AG09309 (cell line): ENCODE results near the gene SH3PXD2A.

ENCODE experiments used
- DNase-seq: peaks from one replicate; pipeline ENCODE4 v3.0.0-alpha.2; 2010; ENCODE audit warnings: low read depth
- H3K4me3 ChIP-seq: 2 replicates; pipeline ENCODE4 v1.5.1; 2011; ENCODE audit warnings: mild to moderate bottlenecking, low read depth, low read length, moderate library complexity; ENCODE audit not compliant: control insufficient read depth
- TF ChIP-seq, protein P1 (sequence below): IDR thresholded peaks from 2 replicates; pipeline ENCODE4 v1.5.1; 2011; ENCODE audit warnings: mild to moderate bottlenecking, low read depth, low read length, inconsistent platforms; ENCODE audit not compliant: insufficient read depth, control insufficient read depth; ENCODE audit errors: missing control alignments

The SH3PXD2A gene

DNA sequence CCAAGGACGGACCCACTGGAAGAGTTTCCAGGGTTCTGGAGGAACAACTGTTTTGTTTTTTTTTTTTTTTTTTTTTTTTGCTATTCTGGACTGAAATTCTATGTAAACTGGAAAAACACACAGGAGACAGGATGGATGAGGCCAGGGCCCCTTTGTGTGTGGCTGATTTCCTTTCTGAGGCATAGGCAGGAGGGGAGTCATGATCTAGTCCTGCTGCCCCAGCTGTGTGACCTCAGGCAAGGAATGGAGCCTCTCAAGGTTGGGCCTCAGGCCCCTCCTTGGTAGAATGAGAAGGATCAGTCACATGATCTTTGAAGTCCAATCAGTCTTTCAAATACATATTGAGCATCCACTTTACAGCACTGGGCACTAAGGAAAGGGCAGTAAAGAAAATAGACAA is 87.6 kb downstream of the SH3PXD2A start:
- no peak for DNase-seq
- no peak overlapping the region for H3K4me3 ChIP-seq
- TF ChIP-seq, protein P1, sequence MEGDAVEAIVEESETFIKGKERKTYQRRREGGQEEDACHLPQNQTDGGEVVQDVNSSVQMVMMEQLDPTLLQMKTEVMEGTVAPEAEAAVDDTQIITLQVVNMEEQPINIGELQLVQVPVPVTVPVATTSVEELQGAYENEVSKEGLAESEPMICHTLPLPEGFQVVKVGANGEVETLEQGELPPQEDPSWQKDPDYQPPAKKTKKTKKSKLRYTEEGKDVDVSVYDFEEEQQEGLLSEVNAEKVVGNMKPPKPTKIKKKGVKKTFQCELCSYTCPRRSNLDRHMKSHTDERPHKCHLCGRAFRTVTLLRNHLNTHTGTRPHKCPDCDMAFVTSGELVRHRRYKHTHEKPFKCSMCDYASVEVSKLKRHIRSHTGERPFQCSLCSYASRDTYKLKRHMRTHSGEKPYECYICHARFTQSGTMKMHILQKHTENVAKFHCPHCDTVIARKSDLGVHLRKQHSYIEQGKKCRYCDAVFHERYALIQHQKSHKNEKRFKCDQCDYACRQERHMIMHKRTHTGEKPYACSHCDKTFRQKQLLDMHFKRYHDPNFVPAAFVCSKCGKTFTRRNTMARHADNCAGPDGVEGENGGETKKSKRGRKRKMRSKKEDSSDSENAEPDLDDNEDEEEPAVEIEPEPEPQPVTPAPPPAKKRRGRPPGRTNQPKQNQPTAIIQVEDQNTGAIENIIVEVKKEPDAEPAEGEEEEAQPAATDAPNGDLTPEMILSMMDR: no peak

DNA sequence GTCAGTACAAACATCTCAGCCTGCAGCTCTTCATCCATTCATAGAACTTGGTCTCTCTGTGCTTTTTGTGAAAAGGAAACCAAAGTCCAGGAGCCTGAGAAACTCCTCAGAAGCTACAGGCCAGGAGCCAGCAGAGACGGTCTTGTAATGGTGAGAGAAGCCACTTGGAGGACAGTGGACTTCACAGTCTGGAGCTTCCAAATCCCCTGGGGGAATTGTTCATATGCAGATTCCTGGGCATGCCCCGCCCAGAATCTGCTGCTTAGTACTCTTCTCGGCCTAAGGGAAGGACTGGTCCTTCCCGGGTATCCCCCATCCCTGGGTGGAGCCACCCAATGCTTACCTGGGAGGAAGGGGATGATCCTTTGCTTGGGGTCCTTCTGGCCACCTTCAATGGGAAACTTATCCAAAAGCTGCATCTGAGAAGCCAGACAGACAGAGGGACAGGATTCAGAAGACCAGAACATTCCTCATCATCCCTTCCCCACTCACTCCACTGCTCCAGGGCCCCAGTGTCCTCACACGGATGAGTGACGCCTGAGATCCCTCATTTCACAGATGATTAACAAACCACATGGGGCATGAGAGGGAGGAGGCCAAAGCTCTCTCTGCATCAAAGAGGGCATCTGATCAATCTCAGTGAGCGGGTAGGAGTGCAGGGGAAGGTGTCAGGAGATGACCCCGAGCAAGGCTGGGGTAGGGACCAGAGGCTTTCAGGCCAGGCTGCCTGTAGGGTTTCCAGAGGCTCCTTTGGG is 88.4 kb downstream of the SH3PXD2A start:
- H3K4me3 ChIP-seq: no peak overlapping the region
- DNase-seq: no peak
- TF ChIP-seq, protein P1: no peak

DNA sequence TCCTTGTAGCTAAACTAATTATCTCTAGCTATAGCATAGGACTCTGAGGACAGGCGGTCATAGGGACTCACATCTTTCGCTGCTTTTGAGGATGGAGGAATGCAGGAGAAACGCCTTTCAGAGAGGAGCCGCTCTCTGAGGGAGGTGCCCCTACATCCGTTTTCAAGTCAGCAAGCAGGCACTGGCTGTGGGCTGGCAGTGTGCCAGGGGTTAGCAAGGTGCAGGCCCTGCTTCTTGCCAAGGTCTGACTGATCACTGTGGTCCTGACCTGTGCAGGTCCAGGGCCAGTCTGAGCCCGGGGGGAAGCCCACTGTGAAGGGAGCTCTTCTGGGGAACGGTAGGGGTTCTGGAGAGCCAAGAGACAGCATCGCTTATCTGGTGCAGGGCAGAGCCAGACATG is 89.4 kb downstream of the SH3PXD2A start:
- no peak for DNase-seq
- TF ChIP-seq, protein P1: no peak
- no peak overlapping the region for H3K4me3 ChIP-seq

DNA sequence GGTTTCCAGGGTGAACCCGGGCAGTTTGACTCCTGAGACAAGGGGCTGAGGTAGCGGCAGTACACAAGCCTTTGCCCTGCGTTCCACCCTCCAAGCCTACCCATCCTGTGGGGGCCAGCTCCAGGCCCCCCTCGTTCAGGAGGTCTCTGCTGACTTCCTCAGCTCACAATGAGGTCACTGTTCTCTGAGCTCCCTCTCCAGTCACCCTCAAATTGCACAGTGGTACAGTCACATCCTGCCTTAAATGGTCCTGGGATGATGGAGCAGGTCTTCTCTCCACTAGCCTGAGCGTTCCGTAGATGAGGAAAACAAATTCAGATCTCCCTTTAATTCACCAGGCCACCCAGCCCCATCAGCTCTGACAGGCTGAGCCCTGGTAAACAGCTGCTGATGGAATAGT is 90.2 kb downstream of the SH3PXD2A start:
- TF ChIP-seq, protein P1: no peak
- no peak overlapping the region for H3K4me3 ChIP-seq
- DNase-seq: no peak

DNA sequence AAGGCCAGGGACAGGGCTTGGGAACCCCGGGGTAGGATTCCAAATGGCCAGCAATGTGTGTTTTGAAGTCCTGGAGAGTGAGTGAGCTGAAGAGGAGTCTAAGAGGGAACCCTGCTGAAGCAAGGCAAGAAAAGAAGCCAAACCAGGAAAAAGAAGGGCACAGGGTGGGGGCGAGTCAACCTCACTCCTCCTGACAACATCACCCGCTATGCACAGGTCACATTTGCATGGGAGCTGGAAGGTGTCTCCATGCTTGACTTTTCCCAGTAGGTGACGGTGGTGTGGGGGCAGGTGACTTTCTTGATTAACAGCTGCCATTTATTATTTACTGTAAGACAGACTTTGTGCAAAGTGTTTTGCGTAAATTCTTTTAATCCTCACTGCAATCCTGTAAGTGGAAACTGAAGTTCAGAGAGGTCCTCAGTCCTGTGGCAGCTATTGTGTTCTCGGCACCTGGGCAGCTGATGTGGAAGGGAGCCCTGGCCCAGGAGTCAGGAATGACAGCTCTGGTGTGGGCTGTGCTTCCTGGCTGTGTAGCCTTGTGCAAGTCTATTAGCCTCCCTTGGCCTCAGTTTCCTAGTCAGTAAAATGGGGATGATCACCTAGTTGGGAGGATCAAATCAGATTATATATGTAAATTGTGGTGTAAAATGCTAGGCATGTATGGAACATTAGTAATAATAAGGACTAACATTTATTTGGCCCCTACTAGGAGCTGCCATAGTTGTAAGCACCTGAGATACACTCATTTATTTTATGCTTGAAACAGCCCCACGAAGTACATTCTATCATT is 90.9 kb downstream of the SH3PXD2A start:
- DNase-seq: no peak
- H3K4me3 ChIP-seq: no peak overlapping the region
- TF ChIP-seq, protein P1: no peak

DNA sequence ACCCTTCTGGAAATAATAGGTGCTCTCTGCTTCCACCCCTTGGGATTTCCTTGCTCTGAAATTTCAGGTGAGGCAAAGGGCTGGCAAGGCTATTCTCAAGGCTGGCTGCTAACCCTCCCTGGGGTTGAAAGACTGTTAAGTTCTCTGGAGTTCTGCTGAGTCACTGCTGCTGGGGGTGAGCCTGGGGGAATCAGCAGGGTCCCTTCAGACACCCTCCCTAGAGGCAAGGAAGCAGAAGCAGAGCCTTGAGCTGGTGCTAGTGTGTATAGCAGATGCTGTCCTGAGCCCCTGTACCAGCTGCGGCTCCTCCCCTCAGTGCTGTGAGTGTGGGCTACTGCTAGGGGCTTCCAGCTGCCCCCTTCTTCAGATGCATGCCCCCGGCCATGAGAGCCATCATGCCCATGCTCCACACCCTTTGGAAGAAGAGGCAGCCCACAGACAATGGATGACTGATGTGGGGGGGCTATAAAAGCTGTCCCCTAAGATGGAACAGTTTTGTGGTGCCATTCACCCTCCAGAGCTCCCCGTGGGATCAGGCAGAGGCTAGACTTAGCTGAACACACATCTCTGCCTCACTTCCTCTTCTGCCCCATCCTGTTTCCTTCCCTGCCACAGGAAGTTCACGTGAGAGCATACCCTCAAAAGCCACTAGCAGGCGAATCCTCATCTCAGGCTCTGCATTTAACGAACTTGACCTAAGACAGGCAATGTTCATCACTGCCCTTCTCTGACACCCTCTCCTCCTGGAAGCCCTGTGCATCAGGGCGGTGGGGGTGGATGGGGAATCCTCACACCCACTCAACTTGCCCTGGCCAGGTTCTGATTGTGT is 91.8 kb downstream of the SH3PXD2A start:
- H3K4me3 ChIP-seq: no peak overlapping the region
- DNase-seq: no peak
- TF ChIP-seq, protein P1: no peak
